Subcutaneous abdominal adipose tissue (tissue), 5 donors: ENCODE results near the gene BRMS1.

ENCODE experiments used
- H3K27ac ChIP-seq: one replicate; pipeline ENCODE4 v1.7.0; 2013; ENCODE audit warnings: low read depth, mild to moderate bottlenecking, inconsistent platforms, low read length, moderate library complexity
- H3K27me3 ChIP-seq, 5 donors: one replicate each; pipeline ENCODE4 v1.7.0; 2013; ENCODE audit warnings: low read length in 5 of 5, inconsistent platforms in 1 of 5; ENCODE audit not compliant: control insufficient read depth in 5 of 5, insufficient read depth in 4 of 5
- H3K36me3 ChIP-seq, 5 donors: one replicate each; pipeline ENCODE4 v1.7.0; 2013; ENCODE audit warnings: low read length in 5 of 5; ENCODE audit not compliant: control insufficient read depth in 5 of 5, insufficient read depth in 5 of 5
- H3K4me1 ChIP-seq, 5 donors: one replicate each; pipeline ENCODE4 v1.7.0; 2013; ENCODE audit warnings: low read length in 5 of 5, mild to moderate bottlenecking in 3 of 5, moderate library complexity in 1 of 5; ENCODE audit not compliant: control insufficient read depth in 5 of 5, insufficient read depth in 5 of 5
- H3K4me3 ChIP-seq, 5 donors: one replicate each; pipeline ENCODE4 v1.7.0; 2013; ENCODE audit warnings: low read length in 5 of 5, low read depth in 1 of 5
- H3K9ac ChIP-seq, 5 donors: one replicate each; pipeline ENCODE4 v1.7.0; 2013; ENCODE audit warnings: low read length in 5 of 5, mild to moderate bottlenecking in 4 of 5, moderate library complexity in 3 of 5
- H3K9me3 ChIP-seq, 5 donors: one replicate each; pipeline ENCODE4 v1.7.0; 2013; ENCODE audit warnings: low read length in 5 of 5; ENCODE audit not compliant: control insufficient read depth in 5 of 5
- donor health status: healthy.
- donor health status: healthy.
- donor health status: healthy.
- donor health status: healthy.
- donor health status: healthy.

Gene BRMS1

DNA sequence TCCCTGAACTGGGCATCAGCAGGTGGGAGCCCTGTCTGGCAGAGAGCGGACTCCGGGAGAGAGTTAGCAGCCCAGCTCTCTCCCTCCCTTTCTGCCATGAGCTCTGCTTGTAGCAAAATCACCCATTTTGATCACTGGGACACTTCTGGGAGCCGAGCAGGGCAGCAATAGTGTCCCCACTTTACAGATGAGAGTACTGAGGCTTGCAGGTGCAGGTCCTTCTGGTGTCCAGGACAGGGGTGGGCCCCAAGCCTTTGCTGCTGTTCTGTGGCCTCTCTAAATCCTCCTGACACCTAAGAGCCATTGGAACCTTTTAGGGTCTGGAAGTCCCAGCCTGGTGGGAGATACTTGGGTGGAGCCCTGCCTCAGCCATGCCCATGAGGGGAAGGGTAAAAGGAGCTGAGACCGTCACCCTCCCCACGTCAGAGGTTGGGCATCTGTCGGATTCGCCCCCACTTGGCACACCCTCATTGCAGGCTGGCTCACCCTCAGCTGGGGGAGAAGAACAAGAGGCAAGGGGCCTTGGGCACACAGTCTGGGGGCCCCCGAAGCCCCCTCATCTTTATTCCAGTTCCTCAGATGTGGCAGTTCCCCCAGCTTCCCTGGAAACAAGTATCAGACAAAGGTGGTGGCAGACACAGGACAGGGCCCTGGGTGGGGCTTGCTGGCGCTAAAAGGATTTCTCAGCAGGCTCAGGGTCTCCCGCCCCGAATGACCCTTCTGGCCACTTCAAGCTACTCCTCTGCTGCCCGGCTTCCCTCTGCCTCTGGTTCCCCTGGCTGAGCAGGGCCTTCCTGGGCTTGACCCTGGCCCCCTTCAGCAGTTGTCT lies 13.1 kb downstream of the BRMS1 start:
- H3K9me3 ChIP-seq, result no peaks in the 10 kb centered on the region
- H3K4me1 ChIP-seq, result peaks cover 10 to 44% (median 39%) of the 10 kb centered on the region in 5 donors
- H3K4me3 ChIP-seq, result no peak overlapping the region
- H3K27ac ChIP-seq, result no peak overlapping the region
- peaks cover 0 to 7% (median 0%) of the 10 kb centered on the region in 5 donors for H3K27me3 ChIP-seq
- H3K9ac ChIP-seq, result no peak overlapping the region
- peaks cover 0 to 20% (median 12%) of the 10 kb centered on the region in 5 donors for H3K36me3 ChIP-seq

DNA sequence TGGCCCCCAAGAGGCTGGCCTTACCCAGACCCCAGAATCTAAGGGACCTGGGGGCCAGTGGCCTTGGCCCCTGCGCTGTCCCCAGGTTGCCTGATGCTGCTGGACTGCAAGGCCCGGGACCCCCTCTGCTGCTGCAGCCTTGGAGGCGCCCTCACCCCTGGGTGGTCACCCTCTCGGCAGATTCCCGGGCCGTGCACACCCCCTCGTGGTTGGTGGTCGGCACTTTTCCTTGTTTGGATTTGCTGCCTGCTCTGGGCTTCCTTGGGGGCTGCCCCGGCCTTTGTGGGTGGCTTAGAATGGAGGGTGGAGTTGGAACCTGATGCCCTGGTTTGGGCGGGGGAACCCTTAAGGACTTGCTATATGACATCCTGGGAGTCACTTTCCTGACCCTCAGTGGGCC lies 14.0 kb downstream of the BRMS1 start:
- peaks cover 0 to 4% (median 0%) of the 10 kb centered on the region in 5 donors for H3K27me3 ChIP-seq
- H3K4me1 ChIP-seq, result peaks cover 13 to 44% (median 38%) of the 10 kb centered on the region in 5 donors
- no peak overlapping the region for H3K9ac ChIP-seq
- H3K4me3 ChIP-seq, result no peak overlapping the region
- no peaks in the 10 kb centered on the region for H3K9me3 ChIP-seq
- no peak overlapping the region for H3K27ac ChIP-seq
- peaks cover 0 to 20% (median 12%) of the 10 kb centered on the region in 5 donors for H3K36me3 ChIP-seq

DNA sequence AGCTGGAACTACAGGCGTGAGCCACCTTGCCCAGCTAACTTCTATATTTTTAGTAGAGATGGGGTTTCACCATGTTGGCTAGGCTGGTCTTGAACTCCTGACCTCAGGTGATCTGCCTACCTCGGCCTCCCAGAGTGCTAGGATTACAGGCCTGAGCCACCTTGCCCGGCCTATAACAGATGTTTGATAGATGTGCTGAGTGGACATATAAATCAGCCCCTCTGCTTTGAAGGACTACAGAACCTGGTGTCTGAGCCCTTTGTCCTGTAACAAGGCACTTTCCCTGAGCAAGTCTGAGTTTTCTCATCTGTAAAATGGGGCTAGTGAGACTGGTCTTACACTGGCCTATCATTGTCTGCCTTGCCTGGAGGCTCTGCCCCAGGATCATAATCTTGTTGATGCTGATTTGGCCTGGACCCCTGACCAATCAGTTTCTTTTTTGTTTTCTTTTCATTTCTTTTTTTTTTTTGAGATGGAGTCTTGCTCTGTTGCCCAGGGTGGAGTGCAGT lies 15.7 kb downstream of the BRMS1 start:
- Histone ChIP-seq H3K4me3 (no peak overlapping the region), H3K9ac (no peak overlapping the region), H3K36me3 (peaks cover 0 to 17% (median 12%) of the 10 kb centered on the region in 5 donors), H3K4me1 (peaks cover 19 to 48% (median 45%) of the 10 kb centered on the region in 5 donors), H3K27ac (no peak overlapping the region), H3K27me3 (no peaks in the 10 kb centered on the region), H3K9me3 (no peaks in the 10 kb centered on the region)

DNA sequence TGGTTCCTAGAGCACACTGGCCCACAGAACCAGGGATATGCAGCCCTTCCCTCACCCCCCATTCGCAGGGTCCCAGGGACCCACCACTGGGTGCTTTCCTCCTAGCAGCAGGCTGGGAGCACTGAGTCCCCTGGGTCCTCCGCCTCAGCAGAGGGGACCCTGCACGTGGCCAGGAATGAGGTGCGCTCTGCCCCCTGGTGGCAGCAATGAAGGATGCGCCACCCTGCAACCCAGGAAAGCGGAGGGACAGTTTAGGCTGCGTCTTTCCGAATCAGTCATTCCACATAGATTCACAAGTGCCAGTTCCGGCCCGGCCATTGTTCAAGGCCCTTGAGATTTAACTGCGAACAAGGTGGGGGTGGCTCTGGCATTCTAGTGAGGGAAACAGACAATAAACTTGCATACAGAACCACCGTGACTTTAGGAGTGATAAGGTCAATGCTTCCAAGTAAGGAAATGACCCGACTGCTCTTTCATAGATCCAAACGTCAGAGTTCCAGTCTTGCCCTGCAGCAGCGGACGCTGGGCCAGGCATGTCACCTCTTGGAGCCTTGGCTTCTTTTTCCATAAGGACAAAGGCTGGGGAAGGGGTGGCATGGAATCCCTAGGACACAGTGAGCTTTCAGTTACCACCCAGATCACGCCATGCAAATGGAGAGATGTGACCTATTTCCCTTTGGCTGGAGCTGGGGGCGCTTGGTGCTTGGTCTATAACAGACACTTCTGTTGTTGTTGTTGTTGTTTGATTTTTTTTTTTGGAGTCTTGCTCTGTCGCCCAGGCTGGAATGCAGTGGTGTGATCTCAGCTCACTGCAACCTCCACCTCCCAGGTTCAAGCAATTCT lies 16.4 kb downstream of the BRMS1 start:
- no peaks in the 10 kb centered on the region for H3K9me3 ChIP-seq
- no peaks in the 10 kb centered on the region for H3K27me3 ChIP-seq
- H3K4me1 ChIP-seq, result peaks cover 21 to 55% (median 49%) of the 10 kb centered on the region in 5 donors
- H3K36me3 ChIP-seq, result peaks cover 0 to 16% (median 12%) of the 10 kb centered on the region in 5 donors
- peak overlapping the region in 2 of 5 donors; percentile 30 to 58 for H3K9ac ChIP-seq
- peak overlapping the region; percentile 38 to 58 (median 43) for H3K4me3 ChIP-seq
- H3K27ac ChIP-seq, result peak overlapping the region; percentile 68

DNA sequence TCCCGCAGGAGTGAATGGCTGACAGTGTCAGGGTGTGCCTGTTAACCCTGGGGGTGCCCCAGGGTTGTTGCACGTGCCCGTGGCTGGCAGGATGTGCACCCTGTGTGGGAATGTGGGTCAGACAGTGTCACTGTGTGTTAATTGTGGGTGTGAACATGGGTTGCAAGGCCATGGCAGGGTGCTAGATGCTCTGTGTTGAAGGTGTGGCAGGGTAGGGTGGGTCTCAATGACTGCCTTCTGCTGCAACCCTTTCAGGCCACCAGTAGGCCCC lies 16.9 kb downstream of the BRMS1 start:
- Histone ChIP-seq H3K9ac (no peak overlapping the region), H3K27ac (peak overlapping the region; percentile 68), H3K4me1 (peaks cover 23 to 57% (median 55%) of the 10 kb centered on the region in 5 donors), H3K4me3 (peak overlapping the region in 3 of 5 donors; percentile 13 to 43 (median 38)), H3K27me3 (no peaks in the 10 kb centered on the region), H3K9me3 (no peaks in the 10 kb centered on the region), H3K36me3 (peaks cover 0 to 11% (median 8%) of the 10 kb centered on the region in 5 donors)

DNA sequence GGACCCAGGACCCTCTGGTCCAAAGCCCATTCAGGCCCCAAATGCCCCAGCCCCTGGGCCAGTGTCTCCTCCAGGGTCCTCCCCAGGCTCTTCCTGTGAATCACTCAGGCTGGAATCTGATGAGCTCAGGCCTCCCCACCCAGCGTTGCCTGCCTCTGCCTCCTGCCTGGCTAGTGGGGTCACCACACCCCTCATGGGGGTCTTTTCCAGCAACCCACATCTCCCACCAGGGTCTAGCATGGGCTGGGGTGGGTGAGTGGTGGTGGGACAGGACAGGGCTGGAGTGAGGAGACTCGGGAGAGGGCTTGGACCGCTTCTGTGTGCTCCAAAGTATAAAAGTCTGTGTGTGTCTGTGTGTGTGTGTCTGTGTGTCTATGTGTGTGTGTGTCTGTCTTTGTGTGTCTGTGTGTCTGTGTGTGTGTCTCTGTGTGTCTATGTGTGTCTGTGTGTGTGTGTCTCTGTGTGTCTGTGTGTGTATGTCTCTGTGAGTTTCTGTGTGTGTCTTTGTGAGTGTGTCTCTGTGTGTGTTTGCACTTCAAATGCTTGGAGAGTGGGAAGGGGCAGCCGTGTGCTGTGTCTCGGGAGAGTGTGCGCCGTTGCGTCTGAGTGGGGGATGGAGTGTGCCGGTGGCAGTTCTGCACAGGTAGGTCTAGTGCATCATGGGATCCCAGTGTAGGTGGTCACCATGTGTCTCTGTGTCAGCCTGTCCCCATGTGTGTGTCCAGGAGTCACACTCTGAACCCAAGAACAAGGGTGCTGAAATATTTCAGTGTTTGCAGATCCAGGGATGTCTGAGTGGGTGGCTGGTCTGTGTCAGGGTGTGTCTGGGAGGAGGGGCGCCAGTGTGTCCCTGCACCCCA lies 17.5 kb downstream of the BRMS1 start:
- Histone ChIP-seq H3K27ac (peak overlapping the region; percentile 68), H3K27me3 (no peaks in the 10 kb centered on the region), H3K4me1 (peaks cover 23 to 63% (median 61%) of the 10 kb centered on the region in 5 donors), H3K4me3 (peak overlapping the region in 1 of 5 donors; percentile 17), H3K36me3 (peaks cover 0 to 5% (median 3%) of the 10 kb centered on the region in 5 donors), H3K9me3 (no peaks in the 10 kb centered on the region), H3K9ac (no peak overlapping the region)

DNA sequence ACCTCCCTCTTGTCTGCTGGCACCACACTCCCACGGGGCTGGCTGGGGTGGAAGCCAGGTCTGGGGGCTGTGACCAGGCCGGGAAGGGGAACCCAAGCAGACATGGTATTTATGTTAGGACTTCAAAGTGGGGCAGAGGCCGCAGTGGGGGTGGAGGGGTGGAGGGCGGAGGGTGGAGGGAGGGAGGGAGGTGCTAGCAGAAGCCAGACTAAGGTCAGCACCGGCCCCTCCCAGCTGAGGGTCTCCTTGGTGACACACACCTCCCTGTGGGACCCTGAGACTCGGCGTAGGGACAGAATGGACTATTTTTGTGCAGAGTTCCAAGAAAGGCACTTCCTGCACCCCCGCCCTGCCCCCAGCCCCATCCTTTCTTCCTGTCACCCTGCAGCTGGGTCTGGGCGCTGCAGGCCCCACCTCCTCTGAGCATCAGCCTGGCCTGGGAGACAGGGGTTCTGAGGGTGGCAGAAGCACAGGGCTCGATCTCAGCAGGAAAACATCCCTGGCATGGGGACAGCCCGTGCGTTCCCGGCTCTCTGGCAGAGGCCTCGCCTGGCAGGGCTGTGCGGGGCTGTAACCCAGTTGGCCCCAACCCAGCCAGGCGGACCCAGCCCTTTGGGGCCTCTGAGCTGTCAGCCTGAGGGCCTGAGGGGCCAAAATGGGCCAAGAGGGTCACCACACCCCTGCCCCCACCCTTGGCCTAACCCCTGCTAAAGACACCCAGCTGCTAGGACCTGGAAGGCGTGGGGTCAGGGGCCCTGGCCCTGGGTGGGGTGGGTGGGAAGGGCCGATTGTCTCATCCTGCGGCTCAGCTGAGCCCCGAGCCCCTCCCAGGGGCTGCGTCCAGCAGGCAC lies 18.4 kb downstream of the BRMS1 start:
- Histone ChIP-seq H3K9me3 (no peaks in the 10 kb centered on the region), H3K9ac (peak overlapping the region in 1 of 5 donors; percentile 3), H3K27ac (peak overlapping the region; percentile 68), H3K4me3 (peak overlapping the region in 1 of 5 donors; percentile 17), H3K27me3 (no peaks in the 10 kb centered on the region), H3K36me3 (no peaks in the 10 kb centered on the region), H3K4me1 (peaks cover 27 to 72% (median 70%) of the 10 kb centered on the region in 5 donors)

DNA sequence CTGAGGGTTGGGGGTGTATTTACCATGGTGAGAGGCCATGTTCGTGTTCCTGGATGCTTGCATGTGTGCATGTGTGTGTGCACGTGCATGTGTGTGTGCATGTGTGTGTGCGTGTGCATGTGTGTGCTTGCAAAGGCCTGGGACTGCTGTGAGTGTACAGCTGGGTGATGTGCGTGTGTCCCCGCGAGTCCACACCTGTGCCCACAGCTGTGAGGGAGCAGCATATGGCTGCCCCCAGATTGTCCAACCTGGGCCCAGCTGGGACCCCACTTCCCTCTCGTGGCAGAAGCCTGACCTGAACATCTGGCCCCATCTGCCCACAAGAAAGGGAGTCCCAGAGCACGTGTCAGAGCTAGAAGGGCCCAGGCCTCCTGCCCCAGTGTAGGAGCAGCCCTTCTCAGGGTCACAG lies 19.6 kb downstream of the BRMS1 start:
- Histone ChIP-seq H3K36me3 (no peaks in the 10 kb centered on the region), H3K9me3 (no peaks in the 10 kb centered on the region), H3K27me3 (no peaks in the 10 kb centered on the region), H3K27ac (peak overlapping the region; percentile 67), H3K9ac (peak overlapping the region in 1 of 5 donors; percentile 3), H3K4me3 (no peak overlapping the region), H3K4me1 (peaks cover 28 to 74% (median 72%) of the 10 kb centered on the region in 5 donors)

DNA sequence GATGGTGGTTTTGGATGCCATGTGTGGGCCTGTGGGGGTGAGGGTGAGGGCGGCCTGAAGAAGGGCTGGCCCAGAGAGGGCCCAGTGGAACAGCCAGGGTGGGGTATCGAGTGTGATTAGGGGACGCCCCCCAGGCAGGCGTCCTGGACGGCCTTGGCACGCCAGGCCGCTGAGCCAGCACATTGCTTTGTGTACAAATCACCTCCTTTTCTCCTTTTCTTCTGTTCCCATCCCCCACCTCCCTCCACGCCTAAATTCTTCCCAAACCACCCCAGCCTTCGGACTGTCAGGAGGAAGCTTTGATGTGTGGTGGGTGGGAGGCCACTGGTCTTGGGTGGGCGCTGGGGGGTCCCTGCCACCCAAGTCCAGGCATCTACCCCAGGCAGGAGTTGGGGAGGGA lies 20.2 kb downstream of the BRMS1 start:
- H3K36me3 ChIP-seq, result no peaks in the 10 kb centered on the region
- no peak overlapping the region for H3K27ac ChIP-seq
- H3K9me3 ChIP-seq, result no peaks in the 10 kb centered on the region
- H3K4me3 ChIP-seq, result no peak overlapping the region
- H3K9ac ChIP-seq, result no peak overlapping the region
- peaks cover 28 to 74% (median 72%) of the 10 kb centered on the region in 5 donors for H3K4me1 ChIP-seq
- no peaks in the 10 kb centered on the region for H3K27me3 ChIP-seq
